ENCODE data around the gene MEGF10. TPM values are rescaled to one million over a fixed set of nuclear protein-coding genes. Genes with fewer than 3 reads are reported as not detected.
A peak's percentile ranks its signal among the peaks of the same experiment; 100 is the strongest.

The MEGF10 gene
- polyA plus RNA-seq, 1 donor from 2014 or later = 0.05 TPM

DNA sequence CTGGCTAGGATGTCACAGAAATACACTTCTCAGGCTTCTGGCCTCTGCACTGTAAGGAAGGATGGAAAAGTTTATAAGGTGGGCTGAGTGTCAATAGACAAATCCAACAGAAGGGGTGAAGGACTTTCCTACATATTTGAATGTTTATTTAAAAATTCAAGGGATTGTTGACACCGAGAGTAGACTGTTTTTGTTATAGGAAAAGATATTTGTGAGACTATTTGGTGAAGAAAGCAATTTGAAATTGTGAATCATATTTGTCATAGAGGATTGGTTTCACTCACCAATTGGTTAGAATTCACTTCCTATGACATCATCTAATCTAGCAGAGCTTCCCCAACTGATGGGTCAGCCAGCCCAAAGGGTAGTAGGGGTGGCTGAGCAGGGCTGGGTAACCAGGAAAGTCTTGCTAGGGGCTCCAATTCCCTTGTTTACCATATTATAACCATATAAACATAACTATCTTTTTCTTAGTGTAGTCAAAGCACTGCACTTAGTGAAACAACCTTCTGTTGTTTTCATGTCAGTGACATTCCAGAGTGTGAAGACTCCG, 14.9 kb upstream of the MEGF10 start:
- TF ChIP-seq RAD21 (conservative IDR thresholded peaks at IDR 0.05) (no peak), TAF1 (IDR thresholded peaks at IDR 0.05; ENCODE audit: low read depth) (no peak), EZH2 (IDR thresholded peaks at IDR 0.05; ENCODE audit: borderline replicate concordance, insufficient read depth, low read length, poor library complexity, severe bottlenecking) (no peak), POLR2AphosphoS5 (IDR thresholded peaks at IDR 0.05) (no peak)
- TF ChIP-seq, protein P1, sequence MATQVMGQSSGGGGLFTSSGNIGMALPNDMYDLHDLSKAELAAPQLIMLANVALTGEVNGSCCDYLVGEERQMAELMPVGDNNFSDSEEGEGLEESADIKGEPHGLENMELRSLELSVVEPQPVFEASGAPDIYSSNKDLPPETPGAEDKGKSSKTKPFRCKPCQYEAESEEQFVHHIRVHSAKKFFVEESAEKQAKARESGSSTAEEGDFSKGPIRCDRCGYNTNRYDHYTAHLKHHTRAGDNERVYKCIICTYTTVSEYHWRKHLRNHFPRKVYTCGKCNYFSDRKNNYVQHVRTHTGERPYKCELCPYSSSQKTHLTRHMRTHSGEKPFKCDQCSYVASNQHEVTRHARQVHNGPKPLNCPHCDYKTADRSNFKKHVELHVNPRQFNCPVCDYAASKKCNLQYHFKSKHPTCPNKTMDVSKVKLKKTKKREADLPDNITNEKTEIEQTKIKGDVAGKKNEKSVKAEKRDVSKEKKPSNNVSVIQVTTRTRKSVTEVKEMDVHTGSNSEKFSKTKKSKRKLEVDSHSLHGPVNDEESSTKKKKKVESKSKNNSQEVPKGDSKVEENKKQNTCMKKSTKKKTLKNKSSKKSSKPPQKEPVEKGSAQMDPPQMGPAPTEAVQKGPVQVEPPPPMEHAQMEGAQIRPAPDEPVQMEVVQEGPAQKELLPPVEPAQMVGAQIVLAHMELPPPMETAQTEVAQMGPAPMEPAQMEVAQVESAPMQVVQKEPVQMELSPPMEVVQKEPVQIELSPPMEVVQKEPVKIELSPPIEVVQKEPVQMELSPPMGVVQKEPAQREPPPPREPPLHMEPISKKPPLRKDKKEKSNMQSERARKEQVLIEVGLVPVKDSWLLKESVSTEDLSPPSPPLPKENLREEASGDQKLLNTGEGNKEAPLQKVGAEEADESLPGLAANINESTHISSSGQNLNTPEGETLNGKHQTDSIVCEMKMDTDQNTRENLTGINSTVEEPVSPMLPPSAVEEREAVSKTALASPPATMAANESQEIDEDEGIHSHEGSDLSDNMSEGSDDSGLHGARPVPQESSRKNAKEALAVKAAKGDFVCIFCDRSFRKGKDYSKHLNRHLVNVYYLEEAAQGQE (IDR thresholded peaks at IDR 0.05; ENCODE audit: borderline replicate concordance) = no peak
- Histone ChIP-seq H3K9ac (ENCODE audit: low read length) (no peak overlapping the region), H3K27ac (ENCODE audit: low read length) (no peak overlapping the region), H2AFZ (ENCODE audit: low read depth, low read length) (no peak overlapping the region), H3F3A (ENCODE audit: insufficient read depth, low read length, poor library complexity, severe bottlenecking) (no peaks in the 10 kb centered on the region), H3K4me3 (ENCODE audit: low read length) (no peak overlapping the region), H3K27me3 (ENCODE audit: insufficient read depth, low read depth, low read length) (no peaks in the 10 kb centered on the region), H3K9me2 (ENCODE audit: insufficient read depth, low read length) (no peaks in the 10 kb centered on the region), H4K20me1 (ENCODE audit: insufficient read depth) (no peaks in the 10 kb centered on the region), H3K79me2 (replicated peaks; ENCODE audit: insufficient read depth, low read length) (no peaks in the 10 kb centered on the region), H3K36me3 (ENCODE audit: insufficient read depth, low read length) (no peaks in the 10 kb centered on the region), H3K9me3 (ENCODE audit: low read length) (no peaks in the 10 kb centered on the region), H3K4me2 (ENCODE audit: low read length) (no peak overlapping the region)

DNA sequence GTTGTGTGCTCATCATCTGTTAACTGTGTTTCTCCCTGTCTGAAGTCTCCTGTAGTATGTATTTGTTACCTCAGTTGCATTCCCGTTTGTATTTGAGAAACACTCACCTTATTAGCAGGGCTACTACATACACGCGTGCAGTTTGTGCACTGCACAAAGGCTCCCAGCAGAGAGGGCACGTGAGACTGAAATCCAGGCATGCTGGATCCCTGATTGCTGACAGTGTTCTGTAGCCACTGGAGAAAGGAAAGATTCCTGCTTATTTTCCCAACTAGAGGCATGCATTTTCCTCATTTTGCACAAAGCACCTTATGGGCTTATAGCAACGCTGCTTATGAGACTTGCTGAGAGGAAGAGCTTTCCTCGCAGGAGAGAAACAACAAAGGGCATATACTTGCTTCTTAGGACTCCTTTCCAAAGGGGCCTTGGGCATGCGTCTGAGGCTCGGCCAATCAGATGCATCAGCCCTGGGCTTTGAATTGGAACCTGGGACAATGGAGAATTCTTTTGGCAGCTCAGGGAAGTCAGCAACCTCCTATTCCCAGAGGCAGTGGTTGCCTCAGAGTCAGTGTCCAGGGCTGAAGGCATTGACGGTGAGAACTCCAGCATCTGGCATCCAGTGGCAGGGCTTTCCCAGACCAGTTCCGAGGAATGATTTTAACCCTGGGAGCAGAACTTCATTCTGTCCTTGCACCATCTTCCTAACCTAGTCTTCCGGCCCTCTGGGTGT, 9.9 kb upstream of the MEGF10 start:
- no peaks in the 10 kb centered on the region for H3K36me3 ChIP-seq (ENCODE audit: insufficient read depth, low read length)
- no peaks in the 10 kb centered on the region for H4K20me1 ChIP-seq (ENCODE audit: insufficient read depth)
- TF ChIP-seq EZH2 (IDR thresholded peaks at IDR 0.05; ENCODE audit: borderline replicate concordance, insufficient read depth, low read length, poor library complexity, severe bottlenecking) (no peak), RAD21 (conservative IDR thresholded peaks at IDR 0.05) (peak; percentile 37), SMC3 (conservative IDR thresholded peaks at IDR 0.05; ENCODE audit: poor library complexity) (peak; percentile 58)
- TF ChIP-seq, protein P1 (IDR thresholded peaks at IDR 0.05; ENCODE audit: borderline replicate concordance) = peak; percentile 60
- TF ChIP-seq, protein P2, sequence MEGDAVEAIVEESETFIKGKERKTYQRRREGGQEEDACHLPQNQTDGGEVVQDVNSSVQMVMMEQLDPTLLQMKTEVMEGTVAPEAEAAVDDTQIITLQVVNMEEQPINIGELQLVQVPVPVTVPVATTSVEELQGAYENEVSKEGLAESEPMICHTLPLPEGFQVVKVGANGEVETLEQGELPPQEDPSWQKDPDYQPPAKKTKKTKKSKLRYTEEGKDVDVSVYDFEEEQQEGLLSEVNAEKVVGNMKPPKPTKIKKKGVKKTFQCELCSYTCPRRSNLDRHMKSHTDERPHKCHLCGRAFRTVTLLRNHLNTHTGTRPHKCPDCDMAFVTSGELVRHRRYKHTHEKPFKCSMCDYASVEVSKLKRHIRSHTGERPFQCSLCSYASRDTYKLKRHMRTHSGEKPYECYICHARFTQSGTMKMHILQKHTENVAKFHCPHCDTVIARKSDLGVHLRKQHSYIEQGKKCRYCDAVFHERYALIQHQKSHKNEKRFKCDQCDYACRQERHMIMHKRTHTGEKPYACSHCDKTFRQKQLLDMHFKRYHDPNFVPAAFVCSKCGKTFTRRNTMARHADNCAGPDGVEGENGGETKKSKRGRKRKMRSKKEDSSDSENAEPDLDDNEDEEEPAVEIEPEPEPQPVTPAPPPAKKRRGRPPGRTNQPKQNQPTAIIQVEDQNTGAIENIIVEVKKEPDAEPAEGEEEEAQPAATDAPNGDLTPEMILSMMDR (IDR thresholded peaks at IDR 0.05; ENCODE audit: poor library complexity, severe bottlenecking) = peak; percentile 49
- no peak overlapping the region for H3K4me3 ChIP-seq (ENCODE audit: low read length)
- H3K27ac ChIP-seq (ENCODE audit: low read length) = no peak overlapping the region
- H3K27me3 ChIP-seq (ENCODE audit: insufficient read depth, low read depth, low read length) = no peaks in the 10 kb centered on the region
- no peaks in the 10 kb centered on the region for H3K9me2 ChIP-seq (ENCODE audit: insufficient read depth, low read length)
- H2AFZ ChIP-seq (ENCODE audit: low read depth, low read length) = no peak overlapping the region
- H3F3A ChIP-seq (ENCODE audit: insufficient read depth, low read length, poor library complexity, severe bottlenecking) = no peaks in the 10 kb centered on the region
- no peaks in the 10 kb centered on the region for H3K79me2 ChIP-seq (replicated peaks; ENCODE audit: insufficient read depth, low read length)
- no peak overlapping the region for H3K9ac ChIP-seq (ENCODE audit: low read length)
- H3K9me3 ChIP-seq (ENCODE audit: low read length) = no peaks in the 10 kb centered on the region
- no peak overlapping the region for H3K4me2 ChIP-seq (ENCODE audit: low read length)

Data from neural cell (in vitro differentiated cells).